Motor neuron (in vitro differentiated cells): ENCODE data around the gene BUB1B. TPM values are rescaled to one million over a fixed set of nuclear protein-coding genes. Genes with fewer than 3 reads are reported as not detected.
"Not testable (repeated sequence)": the region's sequence is repeated elsewhere in the genome, so short reads cannot be mapped to it uniquely, and the experiment has no call there.

ENCODE experiments used
- ATAC-seq, 8 experiments: fragments of 200-7000 bp; cut with Tn5 transposase; replicated peaks in 6 of 8; 2 replicates each; pipeline ENCODE4 v1.8.0; 2021; ENCODE audit warnings: mild to moderate bottlenecking in 8 of 8, moderate library complexity in 8 of 8
- H3K27ac ChIP-seq, 2 donors: fragments of 250-450 bp; sonication (Bioruptor Pico); 2 replicates each; pipeline ENCODE4 v1.9.0; 2021; ENCODE audit warnings: antibody characterized with exemption in 2 of 2, mild to moderate bottlenecking in 2 of 2, moderate library complexity in 1 of 2
- H3K4me1 ChIP-seq, 2 donors: fragments of 250-450 bp; sonication (Bioruptor Pico); replicated peaks in 1 of 2; 2 replicates each; pipeline ENCODE4 v1.6.1; 2021; ENCODE audit warnings: antibody characterized with exemption in 2 of 2, mild to moderate bottlenecking in 2 of 2, moderate library complexity in 1 of 2
- H3K4me3 ChIP-seq, 5 donors: fragments of 250-450 bp; sonication (Bioruptor Pico); 2 replicates each; pipeline ENCODE4 v1.9.0; 2021; ENCODE audit warnings: antibody characterized with exemption in 5 of 5, mild to moderate bottlenecking in 5 of 5, moderate library complexity in 4 of 5
- WGBS, 10 experiments: fragments of 450-650 bp; shearing (Covaris generic); methylation state at CpG; one replicate each; pipeline ENCODE4 v1.0.0; 2022; 5-methylcytosine and 5-hydroxymethylcytosine counted together
- in situ Hi-C, 9 experiments: fragments of 400-800 bp; cut with MboI; loops; one replicate each; pipeline ENCODE4 v1.15.0; 2021; ENCODE audit warnings: low sequenced_read_pairs in 9 of 9, low pct_unique_long_range_greater_than_20kb in 2 of 9; ENCODE audit not compliant: unreplicated experiment in 9 of 9
- total RNA-seq, 8 experiments: library from RNA; unstranded; fragments of 300-600 nt; gene quantifications; 2 replicates each; pipeline versions ENCODE4 v1.2.3 to v1.2.4, GENCODE V29; 2022

The BUB1B gene
- total RNA-seq, 8 experiments from 2014 or later: 0.31 to 39.0 (median 3.7) TPM

- H3K4me3 ChIP-seq: no peak overlapping the region
- H3K27ac ChIP-seq: no peak overlapping the region
- 71 to 100% (median 89%) methylated on average over 1 to 11 of the region's 12 CpGs for WGBS, 10 experiments
- in situ Hi-C loops: no loop called here
- H3K4me1 ChIP-seq: peaks cover 0 to 3% of the 10 kb centered on the region in 2 donors
- ATAC-seq: no peak
These were observed 3.0 kb downstream of the BUB1B start for GRCh38 chr15:40163657-40164416.

GRCh38 chr15:40167374-40167773, 6.5 kb downstream of the BUB1B start:
- H3K4me1 ChIP-seq, H3K4me3 ChIP-seq, H3K27ac ChIP-seq, in situ Hi-C loops, ATAC-seq: not testable (repeated sequence)
- WGBS, 10 experiments: 90 to 100% (median 97%) methylated on average over 1 to 9 of the region's 10 CpGs; no CpG with 5 or more reads in 1 of the 10 experiments

GRCh38 chr15:40175160-40175559, 14.3 kb downstream of the BUB1B start:
- no peak overlapping the region for H3K4me3 ChIP-seq
- WGBS, 10 experiments: 60 to 100% (median 93%) methylated on average over 3 of the region's 3 CpGs
- no peak overlapping the region for H3K27ac ChIP-seq
- no peak for ATAC-seq
- peaks cover 0 to 4% of the 10 kb centered on the region in 2 donors for H3K4me1 ChIP-seq
- in situ Hi-C loops: no loop called here

GRCh38 chr15:40182358-40183029, 21.6 kb downstream of the BUB1B start:
- in situ Hi-C loops: no loop called here
- ATAC-seq: no peak
- no peak overlapping the region for H3K4me3 ChIP-seq
- WGBS, 10 experiments: 88 to 100% (median 100%) methylated on average over 1 of the region's 1 CpG; no CpG with 5 or more reads in 3 of the 10 experiments
- H3K4me1 ChIP-seq: peaks cover 0 to 4% of the 10 kb centered on the region in 2 donors
- no peak overlapping the region for H3K27ac ChIP-seq

- Histone ChIP-seq H3K4me1 (peaks cover 0 to 2% of the 10 kb centered on the region in 2 donors), H3K27ac (no peak overlapping the region), H3K4me3 (no peak overlapping the region)
- 87 to 100% (median 91%) methylated on average over 1 to 9 of the region's 9 CpGs for WGBS, 10 experiments
- ATAC-seq: no peak
- in situ Hi-C loops: no loop called here
These were observed 23.0 kb downstream of the BUB1B start for GRCh38 chr15:40183636-40184463.

GRCh38 chr15:40190591-40190990, 29.7 kb downstream of the BUB1B start:
- H3K4me1 ChIP-seq: no peaks in the 10 kb centered on the region
- 33 to 100% (median 91%) methylated on average over 1 to 6 of the region's 6 CpGs for WGBS, 10 experiments
- H3K27ac ChIP-seq: no peak overlapping the region
- peak in 7 of 8 experiments; percentile 20 to 82 (median 33) for ATAC-seq
- in situ Hi-C loops: no loop called here
- H3K4me3 ChIP-seq: no peak overlapping the region

GRCh38 chr15:40192942-40193341, 32.1 kb downstream of the BUB1B start:
- H3K27ac ChIP-seq: no peak overlapping the region
- in situ Hi-C loops: no loop called here
- no peak overlapping the region for H3K4me3 ChIP-seq
- WGBS, 10 experiments: 40 to 100% (median 100%) methylated on average over 1 of the region's 1 CpG; no CpG with 5 or more reads in 6 of the 10 experiments
- no peaks in the 10 kb centered on the region for H3K4me1 ChIP-seq
- ATAC-seq: no peak

- in situ Hi-C loops: no loop called here
- Histone ChIP-seq H3K4me3 (no peak overlapping the region), H3K27ac (no peak overlapping the region), H3K4me1 (no peaks in the 10 kb centered on the region)
- no peak for ATAC-seq
- 63 to 100% (median 100%) methylated on average over 1 of the region's 1 CpG; no CpG with 5 or more reads in 1 of the 10 experiments for WGBS, 10 experiments
These were observed 36.6 kb downstream of the BUB1B start for GRCh38 chr15:40197434-40197833.

- no peaks in the 10 kb centered on the region for H3K4me1 ChIP-seq
- in situ Hi-C loops: no loop called here
- 89 to 100% (median 100%) methylated on average over 1 of the region's 1 CpG; no CpG with 5 or more reads in 2 of the 10 experiments for WGBS, 10 experiments
These were observed 37.7 kb downstream of the BUB1B start for GRCh38 chr15:40198355-40199085.

GRCh38 chr15:40204100-40204499, 43.2 kb downstream of the BUB1B start:
- WGBS, 10 experiments: 80 to 100% (median 97%) methylated on average over 1 of the region's 1 CpG; no CpG with 5 or more reads in 2 of the 10 experiments
- no peak overlapping the region for H3K27ac ChIP-seq
- no peaks in the 10 kb centered on the region for H3K4me1 ChIP-seq
- ATAC-seq: no peak
- H3K4me3 ChIP-seq: no peak overlapping the region
- in situ Hi-C loops: no loop called here

More at GRCh38 chr15:40198355-40199085, 37.7 kb downstream of the BUB1B start:
- H3K27ac ChIP-seq: no peak overlapping the region
- ATAC-seq: no peak
- H3K4me3 ChIP-seq: no peak overlapping the region

GRCh38 chr15:40217166-40217824, 56.4 kb downstream of the BUB1B start:
- ATAC-seq: peak; percentile 80 to 98 (median 92)
- 43 to 88% (median 72%) methylated on average over 1 to 6 of the region's 6 CpGs for WGBS, 10 experiments
- in situ Hi-C loops: loop anchor here in 4 of 9 experiments (10.0 kb wide), 1 partner anchor 58 kb away; no protein-coding TSS in a partner anchor
- Histone ChIP-seq H3K27ac (no peak overlapping the region), H3K4me1 (no peaks in the 10 kb centered on the region), H3K4me3 (peak overlapping the region in 2 of 5 donors; percentile 16 to 23)

- in situ Hi-C loops: loop anchor here in 5 of 9 experiments (5.0 to 10.0 kb wide), 2 partner anchors 52 to 55 kb away; no protein-coding TSS in a partner anchor
- 71 to 100% (median 100%) methylated on average over 1 of the region's 1 CpG; no CpG with 5 or more reads in 2 of the 10 experiments for WGBS, 10 experiments
- ATAC-seq: no peak
These were observed 58.9 kb downstream of the BUB1B start for GRCh38 chr15:40219801-40220200.

More at GRCh38 chr15:40219801-40220200, 58.9 kb downstream of the BUB1B start:
- Histone ChIP-seq H3K27ac (no peak overlapping the region), H3K4me1 (no peaks in the 10 kb centered on the region), H3K4me3 (no peak overlapping the region)
